Measurements from ENCODE around the gene EFCAB7.

The EFCAB7 gene

DNA sequence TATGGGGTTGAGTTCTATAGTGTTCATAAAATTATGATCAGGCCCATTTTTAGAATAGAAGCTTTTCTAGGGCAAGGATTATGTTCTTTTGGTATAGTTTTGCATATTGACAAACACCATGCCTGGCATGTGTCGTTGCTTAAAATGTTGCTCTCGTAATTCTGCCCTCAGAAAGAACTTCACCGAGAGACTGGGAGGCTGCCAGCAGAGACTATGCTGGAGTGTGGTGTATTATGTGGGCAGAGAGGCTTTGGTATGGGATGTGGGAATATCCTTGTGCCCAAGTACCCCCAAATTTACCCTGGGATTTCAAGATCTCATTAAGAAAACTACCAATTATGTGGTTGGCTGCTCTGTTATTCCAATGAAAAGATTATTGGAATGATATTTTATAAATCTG, 97.8 kb downstream of the EFCAB7 start:
- no peaks in the 10 kb centered on the region for H3K4me1 ChIP-seq (ENCODE audit: control insufficient read depth, insufficient read depth, low read length)
- no peaks in the 10 kb centered on the region for H3K36me3 ChIP-seq (ENCODE audit: control insufficient read depth in 2 of 2, insufficient read depth in 2 of 2, low read length in 2 of 2)
- no peak overlapping the region for H3K9ac ChIP-seq (ENCODE audit: low read length in 2 of 2)
- no peak overlapping the region for H3K27ac ChIP-seq (ENCODE audit: low read length)
- H3K27me3 ChIP-seq (ENCODE audit: control insufficient read depth in 1 of 2, insufficient read depth in 2 of 2, low read length in 2 of 2): no peaks in the 10 kb centered on the region
- H3K9me3 ChIP-seq (ENCODE audit: control insufficient read depth in 2 of 2, low read length in 2 of 2): no peaks in the 10 kb centered on the region
- H3K4me3 ChIP-seq (ENCODE audit: low read length in 2 of 2): no peak overlapping the region

DNA sequence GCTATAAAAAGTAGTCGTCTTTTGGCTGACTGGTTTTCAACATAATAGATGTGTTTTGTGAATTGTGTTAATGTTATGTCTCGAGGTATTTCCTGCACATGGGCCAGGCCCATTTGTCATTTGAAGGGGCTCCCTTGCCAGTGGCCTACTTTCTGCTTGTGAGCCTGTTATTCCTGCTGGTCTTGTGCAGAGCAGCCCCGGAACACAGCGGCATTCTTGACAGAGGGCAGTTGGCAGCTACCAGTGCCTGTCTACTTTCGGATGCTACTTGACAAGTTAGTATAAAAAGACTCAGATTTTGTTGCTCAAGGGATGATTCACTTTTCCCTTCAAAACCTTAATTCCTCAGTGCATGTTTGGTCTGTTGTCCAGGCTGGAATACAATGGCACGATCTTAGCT, 98.4 kb downstream of the EFCAB7 start:
- H3K9ac ChIP-seq (ENCODE audit: low read length in 2 of 2): no peak overlapping the region
- H3K4me3 ChIP-seq (ENCODE audit: low read length in 2 of 2): no peak overlapping the region
- H3K27ac ChIP-seq (ENCODE audit: low read length): no peak overlapping the region
- H3K27me3 ChIP-seq (ENCODE audit: control insufficient read depth in 1 of 2, insufficient read depth in 2 of 2, low read length in 2 of 2): no peaks in the 10 kb centered on the region
- no peaks in the 10 kb centered on the region for H3K36me3 ChIP-seq (ENCODE audit: control insufficient read depth in 2 of 2, insufficient read depth in 2 of 2, low read length in 2 of 2)
- no peaks in the 10 kb centered on the region for H3K9me3 ChIP-seq (ENCODE audit: control insufficient read depth in 2 of 2, low read length in 2 of 2)
- H3K4me1 ChIP-seq (ENCODE audit: control insufficient read depth, insufficient read depth, low read length): no peaks in the 10 kb centered on the region
